ENCODE data around the gene PRICKLE2. TPM values are rescaled to one million over a fixed set of nuclear protein-coding genes. Genes with fewer than 3 reads are reported as not detected.

Gene PRICKLE2
- polyA plus RNA-seq, 1 experiment = 14.2 TPM

- TF ChIP-seq CTCF (IDR thresholded peaks at IDR 0.05; ENCODE audit: low read depth, low read length) = no peak
- no peak for DNase-seq (ENCODE audit: low read depth, low spot score)
- Histone ChIP-seq H3K27me3 (ENCODE audit: control insufficient read depth, insufficient read depth, low read length) (no peaks in the 10 kb centered on the region), H3K9me3 (ENCODE audit: control insufficient read depth, insufficient read depth, low read length) (no peaks in the 10 kb centered on the region), H3K27ac (ENCODE audit: low read depth, low read length) (no peak overlapping the region), H3K4me3 (ENCODE audit: low read depth, low read length) (no peak overlapping the region)
- ChIA-PET POLR2A (no interaction called here), CTCF (interaction anchor here (1.8 to 2.2 kb wide), 2 partner anchors 114 to 122 kb away, joined by 6 to 8 read pairs; partner anchors contain the start of gene PSMD6)
Measured at GRCh38 chr3:64145438-64145837, 79.8 kb downstream of the PRICKLE2 start.

GRCh38 chr3:64144241-64144900 is 80.9 kb downstream of the PRICKLE2 start:
- no peak for TF ChIP-seq CTCF (IDR thresholded peaks at IDR 0.05; ENCODE audit: low read depth, low read length)
- no peak for DNase-seq (ENCODE audit: low read depth, low spot score)
- Histone ChIP-seq H3K9me3 (ENCODE audit: control insufficient read depth, insufficient read depth, low read length) (no peaks in the 10 kb centered on the region), H3K27me3 (ENCODE audit: control insufficient read depth, insufficient read depth, low read length) (no peaks in the 10 kb centered on the region), H3K27ac (ENCODE audit: low read depth, low read length) (no peak overlapping the region), H3K4me3 (ENCODE audit: low read depth, low read length) (no peak overlapping the region)
- POLR2A ChIA-PET = interaction anchor here (0.6 to 0.7 kb wide), 2 partner anchors 49 to 1813 kb away, joined by 3 to 8 read pairs; no protein-coding TSS in a partner anchor
- CTCF ChIA-PET = interaction anchor here (1.0 to 2.2 kb wide), 4 partner anchors 113 to 339 kb away, joined by 3 to 8 read pairs (median 4); partner anchors contain the start of gene PSMD6

- H3K9me3 ChIP-seq (ENCODE audit: control insufficient read depth, insufficient read depth, low read length) = no peaks in the 10 kb centered on the region
- H3K4me3 ChIP-seq (ENCODE audit: low read depth, low read length) = no peak overlapping the region
- H3K27me3 ChIP-seq (ENCODE audit: control insufficient read depth, insufficient read depth, low read length) = no peaks in the 10 kb centered on the region
- POLR2A ChIA-PET = interaction anchor here (0.6 to 0.7 kb wide), 3 partner anchors 22 to 1813 kb away, joined by 3 to 8 read pairs (median 3); no protein-coding TSS in a partner anchor
- no peak overlapping the region for H3K27ac ChIP-seq (ENCODE audit: low read depth, low read length)
- DNase-seq (ENCODE audit: low read depth, low spot score) = peak; percentile 13
- CTCF ChIA-PET = interaction anchor here (1.1 to 2.2 kb wide), 3 partner anchors 113 to 340 kb away, joined by 3 to 8 read pairs (median 6); partner anchors contain the start of gene PSMD6
- no peak for TF ChIP-seq CTCF (IDR thresholded peaks at IDR 0.05; ENCODE audit: low read depth, low read length)
Measured at GRCh38 chr3:64143409-64144130, 81.7 kb downstream of the PRICKLE2 start.

- no peak for DNase-seq (ENCODE audit: low read depth, low spot score)
- H3K27me3 ChIP-seq (ENCODE audit: control insufficient read depth, insufficient read depth, low read length) = no peaks in the 10 kb centered on the region
- H3K27ac ChIP-seq (ENCODE audit: low read depth, low read length) = no peak overlapping the region
- ChIA-PET POLR2A (interaction anchor here (1.4 kb wide), 1 partner anchor 9 kb away, joined by 3 read pairs; no protein-coding TSS in a partner anchor), CTCF (no interaction called here)
- H3K9me3 ChIP-seq (ENCODE audit: control insufficient read depth, insufficient read depth, low read length) = no peaks in the 10 kb centered on the region
- no peak overlapping the region for H3K4me3 ChIP-seq (ENCODE audit: low read depth, low read length)
- no peak for TF ChIP-seq CTCF (IDR thresholded peaks at IDR 0.05; ENCODE audit: low read depth, low read length)
Measured at GRCh38 chr3:64141476-64141875, 83.8 kb downstream of the PRICKLE2 start.

GRCh38 chr3:64140651-64141050 is 84.6 kb downstream of the PRICKLE2 start:
- Histone ChIP-seq H3K4me3 (ENCODE audit: low read depth, low read length) (no peak overlapping the region), H3K9me3 (ENCODE audit: control insufficient read depth, insufficient read depth, low read length) (no peaks in the 10 kb centered on the region), H3K27ac (ENCODE audit: low read depth, low read length) (no peak overlapping the region), H3K27me3 (ENCODE audit: control insufficient read depth, insufficient read depth, low read length) (no peaks in the 10 kb centered on the region)
- no peak for DNase-seq (ENCODE audit: low read depth, low spot score)
- ChIA-PET POLR2A (interaction anchor here (1.4 kb wide), 1 partner anchor 10 kb away, joined by 3 read pairs; no protein-coding TSS in a partner anchor), CTCF (no interaction called here)
- no peak for TF ChIP-seq CTCF (IDR thresholded peaks at IDR 0.05; ENCODE audit: low read depth, low read length)

Data from AG04450 (cell line).